GM12891 (cell line): ENCODE results near the gene RACK1.

ENCODE experiments used
- DNase-seq: peaks from one replicate; pipeline ENCODE4 v3.0.0; 2011; ENCODE audit warnings: low spot score; ENCODE audit not compliant: insufficient read length
- FAIRE-seq: peaks from 2 replicates; lab custom pipeline; 2011; peaks lifted over from hg19 to GRCh38; lab: Jason Lieb, UNC
- PAX5 ChIP-seq: IDR thresholded peaks from 2 replicates; pipeline ENCODE4 v1.6.1; 2011; ENCODE audit warnings: low read length, moderate library complexity, mild to moderate bottlenecking; ENCODE audit not compliant: insufficient read depth, severe bottlenecking
- POLR2A ChIP-seq: IDR thresholded peaks from 2 replicates; pipeline ENCODE4 v1.6.1; 2011; ENCODE audit warnings: low read depth, low read length, control low read depth
- POLR2AphosphoS5 ChIP-seq: IDR thresholded peaks from 2 replicates; pipeline ENCODE4 v1.6.1; 2011; ENCODE audit warnings: low read depth, low read length, control low read depth
- POU2F2 ChIP-seq: IDR thresholded peaks from 2 replicates; pipeline ENCODE4 v1.6.1; 2011; ENCODE audit warnings: low read depth, mild to moderate bottlenecking, control low read depth, low read length, moderate library complexity
- SPI1 ChIP-seq: IDR thresholded peaks from 2 replicates; pipeline ENCODE4 v1.6.1; 2011; ENCODE audit warnings: low read depth, low read length, control low read depth
- TAF1 ChIP-seq: IDR thresholded peaks from 2 replicates; pipeline ENCODE4 v1.6.1; 2011; ENCODE audit warnings: low read depth, low read length, control low read depth

Gene RACK1

DNA sequence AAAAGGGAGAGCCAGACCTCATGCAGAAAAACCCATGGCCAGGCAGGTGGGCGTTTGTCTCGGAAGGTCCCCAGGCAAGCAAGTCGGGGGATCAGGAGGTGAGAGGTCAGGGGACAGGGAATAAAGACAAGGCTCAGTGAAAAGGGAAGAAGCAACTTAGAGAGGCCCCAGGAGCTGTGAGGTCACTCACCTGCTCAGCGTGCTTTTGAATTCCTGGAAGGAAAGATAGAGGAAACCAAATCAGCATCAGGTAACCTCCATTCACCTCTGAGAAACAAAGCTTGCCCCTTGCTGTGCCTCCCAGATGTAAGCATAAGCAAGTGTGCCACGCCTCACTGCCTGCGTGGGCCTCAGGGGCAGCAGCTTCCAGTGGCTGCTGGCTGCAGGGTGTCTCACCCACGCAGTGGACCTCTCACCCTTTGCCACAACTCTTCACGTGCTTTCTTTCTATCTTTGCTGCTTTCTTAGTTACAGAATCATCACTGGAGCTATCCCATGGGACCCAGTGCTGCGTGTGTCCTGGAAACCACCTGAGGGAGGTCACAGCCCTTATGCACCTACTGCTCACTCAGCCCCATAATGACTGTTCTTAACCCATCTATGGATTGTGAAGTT is 44.7 kb downstream of the RACK1 start:
- FAIRE-seq: peak; percentile 85
- peak; percentile 93 for TF ChIP-seq PAX5
- no peak for TF ChIP-seq TAF1

DNA sequence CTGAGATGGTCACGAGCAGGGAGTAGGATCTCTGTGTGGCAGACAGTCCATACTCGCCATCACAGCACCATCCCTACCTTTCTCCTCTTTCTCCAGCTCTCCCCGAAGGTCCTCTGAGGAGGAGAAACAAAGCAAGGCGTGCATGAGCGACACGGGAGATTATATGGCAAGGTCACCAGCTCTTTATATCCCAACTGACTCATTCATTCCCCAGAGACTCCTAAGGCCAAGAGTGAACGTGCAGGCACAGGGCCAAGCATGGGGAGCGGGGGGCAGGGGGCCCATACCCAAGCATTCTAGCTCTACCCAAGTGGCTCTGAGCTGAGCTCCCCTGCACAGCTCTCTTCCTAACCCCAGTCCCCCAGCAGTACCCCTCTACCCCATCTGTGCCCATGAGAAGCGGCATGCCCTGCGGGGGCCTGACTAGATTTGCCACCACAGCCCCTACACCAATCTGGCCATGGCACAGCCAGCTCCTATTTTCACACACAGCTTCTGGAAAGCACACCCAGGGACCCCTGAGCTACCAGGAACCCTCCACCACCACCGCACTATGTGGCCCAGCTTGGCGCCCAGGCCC is 45.5 kb downstream of the RACK1 start:
- DNase-seq (no peak), FAIRE-seq (no peak)
- TF ChIP-seq POLR2AphosphoS5 (no peak), POU2F2 (no peak), SPI1 (no peak), PAX5 (no peak), POLR2A (no peak), TAF1 (no peak)

More for the DNA sequence above, 44.7 kb downstream of the RACK1 start:
- DNase-seq: no peak

DNA sequence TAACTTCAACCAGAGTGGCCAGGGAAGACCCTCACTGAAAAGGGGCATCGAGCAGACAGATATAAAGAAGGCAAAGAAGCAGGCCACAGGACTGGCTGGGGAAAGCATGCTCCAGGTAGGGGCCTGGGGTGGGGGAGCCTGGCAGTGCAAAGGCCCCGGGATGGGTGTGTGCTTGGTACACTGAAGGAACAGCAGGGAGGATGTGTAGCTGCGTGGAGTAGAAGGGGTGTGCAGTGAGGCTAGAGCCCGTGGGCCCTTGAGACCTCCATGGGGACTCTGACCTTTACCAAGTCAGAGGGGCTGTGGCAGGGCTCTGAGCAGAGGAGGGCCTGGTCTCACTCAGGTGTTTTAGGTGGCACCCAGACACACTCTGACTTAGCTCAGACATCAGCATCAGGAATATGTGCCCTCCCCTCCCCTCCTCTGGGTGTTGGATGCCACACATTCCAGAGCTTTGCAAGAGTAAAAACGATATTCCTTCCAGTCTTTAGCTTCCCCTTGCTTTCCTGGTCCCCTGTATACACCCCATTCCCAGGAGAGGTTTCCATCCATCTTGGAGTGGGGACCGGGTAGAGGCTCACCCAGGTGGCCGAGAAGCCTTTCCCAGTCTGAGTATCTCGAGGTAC is 46.3 kb downstream of the RACK1 start:
- no peak for FAIRE-seq
- DNase-seq: no peak
- TF ChIP-seq POLR2A (no peak), TAF1 (no peak), POU2F2 (no peak), PAX5 (no peak), POLR2AphosphoS5 (no peak), SPI1 (no peak)

DNA sequence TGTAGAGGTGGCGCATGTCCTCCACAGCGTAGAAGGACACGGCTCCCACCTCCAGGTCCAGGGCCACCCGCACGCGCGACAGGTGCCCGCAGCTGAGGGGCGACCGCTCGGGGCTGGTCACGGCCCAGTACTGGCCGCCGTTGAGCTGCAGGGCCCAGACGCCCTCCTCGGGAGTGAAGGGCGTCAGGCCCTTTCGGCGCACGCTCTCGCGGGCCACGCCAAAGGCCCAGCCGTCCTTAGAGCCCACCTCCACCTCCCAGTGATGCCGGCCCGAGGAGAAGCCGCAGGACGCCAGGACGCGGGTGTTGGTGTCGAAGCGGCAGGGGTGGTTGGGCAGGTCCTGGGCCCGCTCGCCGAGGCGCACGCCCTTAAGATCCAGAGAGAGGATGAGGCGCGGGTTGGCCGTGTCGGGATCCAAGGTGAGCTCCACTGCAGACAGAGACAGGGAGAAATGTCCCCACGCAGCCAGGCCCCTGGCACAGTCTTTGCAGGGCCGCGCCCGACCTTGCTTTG is 48.4 kb downstream of the RACK1 start:
- FAIRE-seq (no peak), DNase-seq (no peak)
- TF ChIP-seq POLR2A (no peak), POU2F2 (no peak), TAF1 (no peak), POLR2AphosphoS5 (no peak), SPI1 (no peak), PAX5 (no peak)

DNA sequence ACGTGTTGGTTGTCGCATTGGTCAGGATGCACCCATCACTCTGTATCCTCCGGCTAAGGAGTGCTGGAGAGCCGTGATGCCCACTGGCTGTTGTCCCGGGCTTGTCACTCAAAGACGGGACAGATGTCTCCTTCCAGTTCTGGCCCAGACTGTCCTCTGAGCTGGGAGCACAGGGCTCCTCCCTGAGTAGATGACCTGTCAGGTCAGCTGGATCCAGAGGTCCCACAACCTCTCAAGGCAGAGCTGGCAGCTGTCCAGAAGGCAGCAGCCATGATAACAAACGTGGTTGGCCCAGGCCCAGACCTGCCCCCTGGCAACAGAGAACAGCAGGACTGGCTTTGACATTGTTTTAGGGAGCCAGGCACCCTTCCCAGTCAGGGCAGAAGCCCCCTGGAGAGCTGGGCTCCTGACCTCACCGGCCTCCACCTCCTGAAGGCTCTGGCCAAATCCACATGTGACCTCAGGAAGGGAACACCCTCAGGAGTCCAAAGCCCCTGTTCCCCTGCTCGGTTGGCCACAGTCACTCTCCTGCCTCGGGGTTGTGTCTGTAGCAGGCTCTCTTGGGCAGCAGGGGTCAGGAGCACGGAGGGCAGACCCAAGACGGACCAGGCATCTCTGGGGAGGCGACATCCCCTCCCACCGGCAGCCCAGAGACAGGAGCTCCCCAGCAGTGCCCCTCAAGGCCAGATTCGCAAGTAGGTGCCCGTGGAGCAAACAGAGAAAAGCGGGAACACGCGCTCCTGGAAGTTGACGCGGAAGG is 49.0 kb downstream of the RACK1 start:
- FAIRE-seq: peak; percentile 26
- TF ChIP-seq TAF1 (no peak), POLR2A (no peak), POLR2AphosphoS5 (no peak), POU2F2 (no peak), SPI1 (no peak), PAX5 (no peak)
- DNase-seq: no peak

DNA sequence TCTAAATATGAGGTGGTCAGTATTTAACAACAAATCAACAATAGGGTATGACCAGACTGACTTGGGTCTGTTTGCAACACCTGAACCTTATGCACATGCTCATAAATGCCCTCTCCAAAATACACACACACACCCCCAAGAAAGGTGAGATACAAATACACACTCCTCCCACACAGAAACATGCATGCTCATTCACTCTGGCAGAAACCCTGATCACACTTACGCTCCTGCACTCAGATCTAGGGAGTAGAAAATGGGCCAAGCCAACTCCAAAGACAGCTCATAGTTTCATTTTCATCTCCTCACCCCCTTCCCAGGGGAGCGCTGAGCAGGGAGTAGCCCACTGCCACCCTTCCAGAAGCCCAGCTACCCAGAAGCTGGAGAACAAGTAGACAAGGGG is 50.0 kb downstream of the RACK1 start:
- FAIRE-seq: peak; percentile 16
- TF ChIP-seq TAF1: no peak
- no peak for TF ChIP-seq POLR2A
- no peak for TF ChIP-seq POU2F2
- no peak for TF ChIP-seq SPI1
- TF ChIP-seq POLR2AphosphoS5: no peak
- TF ChIP-seq PAX5: no peak

DNA sequence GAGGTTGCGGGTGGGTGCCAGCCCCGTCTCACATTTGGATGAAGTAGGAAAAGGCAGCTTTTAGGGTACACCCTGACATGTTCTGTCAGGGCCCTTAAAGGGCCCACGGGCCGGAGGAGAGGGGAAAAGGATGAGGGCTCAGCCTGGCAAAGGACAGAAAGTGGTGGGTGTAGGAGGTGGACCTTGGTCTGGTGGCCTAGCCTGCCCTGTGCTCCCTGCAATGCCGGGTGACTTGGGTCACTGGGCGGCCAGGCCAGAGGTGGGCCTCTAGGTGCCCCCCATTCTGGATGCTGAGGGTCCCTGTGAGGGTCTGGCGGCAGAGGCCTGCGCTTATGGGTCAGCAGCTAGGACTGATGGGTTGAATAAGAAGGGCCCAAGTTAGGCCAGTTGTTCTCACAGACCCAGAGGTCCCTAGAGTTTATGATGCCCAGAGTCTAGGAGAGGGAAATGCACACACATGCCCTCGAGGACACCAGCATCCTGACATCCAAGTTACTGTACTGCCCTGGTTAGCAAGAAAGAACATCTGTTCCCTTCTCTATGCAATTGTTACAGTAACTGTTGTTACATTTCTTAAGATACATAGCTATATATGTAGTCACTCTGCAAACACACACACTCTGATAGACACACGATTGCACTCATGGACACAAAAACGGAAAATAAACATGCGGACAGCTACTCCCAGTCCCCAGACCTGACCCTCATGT is 51.2 kb downstream of the RACK1 start:
- FAIRE-seq (no peak), DNase-seq (no peak)
- TF ChIP-seq TAF1: no peak
- no peak for TF ChIP-seq POU2F2
- TF ChIP-seq POLR2A: no peak
- no peak for TF ChIP-seq SPI1
- TF ChIP-seq PAX5: no peak
- TF ChIP-seq POLR2AphosphoS5: no peak

More for the DNA sequence above, 50.0 kb downstream of the RACK1 start:
- no peak for DNase-seq

DNA sequence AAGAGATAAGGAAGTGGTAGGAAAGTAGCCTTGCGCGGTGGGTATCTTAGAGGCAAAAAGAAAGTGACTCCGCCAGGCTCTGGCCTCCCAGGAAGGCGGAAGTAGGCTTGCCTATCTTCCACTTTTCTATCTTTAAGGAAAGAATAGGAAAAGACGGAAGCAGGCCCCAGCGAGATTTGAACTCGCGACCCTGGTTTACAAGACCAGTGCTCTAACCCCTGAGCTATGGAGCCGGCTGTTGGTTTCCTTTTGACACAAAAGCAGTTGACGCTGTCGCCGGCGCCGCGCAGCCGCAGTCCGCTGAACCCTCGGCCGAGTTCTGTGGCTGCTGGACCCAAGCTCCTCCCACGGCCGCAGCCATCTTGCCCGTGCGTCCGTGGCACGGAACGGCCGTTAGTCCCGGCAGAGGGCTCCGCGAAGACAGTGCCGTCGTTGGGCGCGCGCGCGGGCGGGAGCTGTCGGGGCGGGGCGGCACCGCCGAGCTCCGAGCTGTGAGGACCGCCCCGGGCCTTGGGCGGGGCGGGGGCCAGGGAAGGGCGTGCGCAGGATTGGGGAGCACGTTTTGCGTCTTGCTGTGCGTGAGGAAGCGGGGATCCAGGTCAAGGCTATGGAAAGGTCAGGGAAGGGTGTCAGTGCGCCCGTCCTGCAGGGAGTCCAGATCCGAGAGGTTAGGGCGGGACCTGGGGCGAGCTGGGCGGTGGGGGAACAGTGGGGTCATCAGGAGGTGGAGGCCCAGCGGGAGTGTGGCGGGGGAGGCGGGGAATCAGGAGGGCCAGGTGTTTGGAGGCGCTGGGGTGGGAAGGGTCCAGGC is 52.0 kb downstream of the RACK1 start:
- TF ChIP-seq POLR2A: no peak
- TF ChIP-seq SPI1: peak; percentile 59
- TF ChIP-seq POLR2AphosphoS5: no peak
- no peak for TF ChIP-seq PAX5
- TF ChIP-seq TAF1: no peak
- 0 out of 2 replicates have a peak, but pooled peaks have one; percentile 27 for TF ChIP-seq POU2F2
- DNase-seq: peak; percentile 87
- FAIRE-seq: peak; percentile 99
